K562 (cell line): Measurements from ENCODE around the gene ZNF273. TPM values are rescaled to one million over a fixed set of nuclear protein-coding genes. Genes with fewer than 3 reads are reported as not detected.

Experiments used
- CBFA2T2 ChIP-seq: fragments of 450-650 bp; conservative IDR thresholded peaks from 2 replicates; pipeline ENCODE4 v1.6.1; 2017; ENCODE audit warnings: mild to moderate bottlenecking
- CBX3 ChIP-seq, 2 experiments: IDR thresholded peaks; 1 replicate in 1 of 2; 2 replicates in 1 of 2; pipeline ENCODE4 v1.6.1; 2012; ENCODE audit warnings: inconsistent platforms in 2 of 2, low read length in 2 of 2, borderline replicate concordance in 1 of 2, control low read depth in 1 of 2
- CEBPG ChIP-seq, 3 experiments: fragments of 200-800 bp in 1 of 3; sonication (Bioruptor generic) in 1 of 3; sonication (generic) in 1 of 3; formaldehyde crosslinking in 1 of 3; IDR thresholded peaks in 2 of 3; conservative IDR thresholded peaks in 1 of 3; 2 replicates each; pipeline versions ENCODE4 v1.6.1 to v1.8.0; 2016 to 2022; ENCODE audit warnings: missing compliant biosample characterization in 2 of 3, missing genetic modification characterization in 2 of 3, mild to moderate bottlenecking in 1 of 3, missing genetic modification reagents in 1 of 3
- DPF2 ChIP-seq: fragments of 450-650 bp; IDR thresholded peaks from 2 replicates; pipeline ENCODE4 v1.6.1; 2016
- FOXA3 ChIP-seq, 2 experiments: fragments of 450-650 bp in 1 of 2; sonication (generic) in 1 of 2; formaldehyde crosslinking; IDR thresholded peaks in 1 of 2; conservative IDR thresholded peaks in 1 of 2; 2 replicates each; pipeline versions ENCODE4 v1.4.0 to v1.8.0; 2020 to 2022; ENCODE audit warnings: mild to moderate bottlenecking in 2 of 2, missing genetic modification reagents in 1 of 2
- HDAC8 ChIP-seq: fragments of 450-650 bp; IDR thresholded peaks from 2 replicates; pipeline ENCODE4 v1.6.1; 2016; ENCODE audit warnings: mild to moderate bottlenecking, missing genetic modification characterization, moderate library complexity, missing compliant biosample characterization
- JUNB ChIP-seq: fragments of 450-650 bp; formaldehyde crosslinking; conservative IDR thresholded peaks from 2 replicates; pipeline ENCODE4 v1.4.0; 2020; ENCODE audit warnings: mild to moderate bottlenecking
- LARP7 ChIP-seq: fragments of 450-650 bp; IDR thresholded peaks from 2 replicates; pipeline ENCODE4 v1.6.1; 2016
- LCOR ChIP-seq: sonication (generic); formaldehyde crosslinking; IDR thresholded peaks from 2 replicates; pipeline ENCODE4 v1.8.0; 2022; ENCODE audit warnings: mild to moderate bottlenecking, missing genetic modification reagents
- NFRKB ChIP-seq: fragments of 450-650 bp; IDR thresholded peaks from 2 replicates; pipeline ENCODE4 v1.6.1; 2016; ENCODE audit warnings: low read depth
- NR4A1 ChIP-seq, 2 experiments: fragments of 250-450 bp in 1 of 2; fragments of 450-650 bp in 1 of 2; sonication (Bioruptor Pico) in 1 of 2; IDR thresholded peaks; 2 replicates each; pipeline versions ENCODE4 v1.4.0 to v1.6.1; 2016 to 2020; ENCODE audit warnings: mild to moderate bottlenecking in 2 of 2, missing compliant biosample characterization in 1 of 2, missing genetic modification characterization in 1 of 2, moderate library complexity in 1 of 2
- RFX7 ChIP-seq: fragments of 250-450 bp; sonication (Bioruptor Pico); IDR thresholded peaks from 2 replicates; pipeline ENCODE4 v1.5.1; 2021; ENCODE audit warnings: mild to moderate bottlenecking
- SPI1 ChIP-seq: IDR thresholded peaks from 2 replicates; pipeline ENCODE4 v1.6.1; 2011; ENCODE audit warnings: low read depth, low read length, control low read depth, borderline replicate concordance
- TOE1 ChIP-seq, 2 experiments: fragments of 450-650 bp in 1 of 2; sonication (generic) in 1 of 2; formaldehyde crosslinking in 1 of 2; IDR thresholded peaks; 2 replicates each; pipeline versions ENCODE4 v1.7.1 to v1.8.0; 2016 to 2022; ENCODE audit warnings: borderline replicate concordance in 2 of 2, mild to moderate bottlenecking in 2 of 2, antibody characterized with exemption in 1 of 2, inconsistent platforms in 1 of 2, low read depth in 1 of 2, missing genetic modification reagents in 1 of 2, moderate library complexity in 1 of 2
- ZBTB11 ChIP-seq, 3 experiments: fragments of 200-800 bp in 1 of 3; fragments of 250-450 bp in 1 of 3; fragments of 450-650 bp in 1 of 3; sonication (Bioruptor Pico) in 1 of 3; sonication (Bioruptor generic) in 1 of 3; formaldehyde crosslinking in 1 of 3; IDR thresholded peaks; 2 replicates each; pipeline versions ENCODE4 v1.6.1 to v1.8.0; 2016 to 2022; ENCODE audit warnings: mild to moderate bottlenecking in 2 of 3, missing genetic modification characterization in 2 of 3, missing compliant biosample characterization in 1 of 3, moderate library complexity in 1 of 3
- ZBTB9 ChIP-seq: fragments of 450-650 bp; formaldehyde crosslinking; IDR thresholded peaks from 2 replicates; pipeline ENCODE4 v1.4.0; 2020; ENCODE audit warnings: mild to moderate bottlenecking, moderate library complexity
- ZNF449 ChIP-seq: fragments of 250-450 bp; sonication (Bioruptor Pico); IDR thresholded peaks from 2 replicates; pipeline ENCODE4 v1.8.0; 2022; ENCODE audit warnings: moderate library complexity, mild to moderate bottlenecking, inconsistent platforms
- ZNF589 ChIP-seq: fragments of 200-800 bp; sonication (Bioruptor generic); IDR thresholded peaks from 2 replicates; pipeline ENCODE4 v1.6.1; 2016; ENCODE audit warnings: low read depth, missing genetic modification characterization, missing compliant biosample characterization
- ZNF830 ChIP-seq: fragments of 250-450 bp; sonication (Bioruptor Pico); IDR thresholded peaks from 2 replicates; pipeline ENCODE4 v1.5.0; 2021; ENCODE audit warnings: mild to moderate bottlenecking
- polyA plus RNA-seq, 8 experiments: library from polyadenylated mRNA; depleted of rRNA in 4 of 8; stranded (reverse) in 5 of 8; unstranded in 3 of 8; fragments of >200 nt; fragmentation: Nextera tagmentation in 2 of 8; fragmentation: Illumina TruSeq in 1 of 8; extraction: Ambion mirVana in 2 of 8; extraction: Trizol in 1 of 8; gene quantifications; 2 replicates each; pipeline versions ENCODE4 v1.2.1 to v1.2.3, GENCODE V29; 2011 to 2014; ENCODE audit warnings: inconsistent platforms in 1 of 8, missing spikeins in 1 of 8
- total RNA-seq, 7 experiments: library from RNA; depleted of rRNA in 6 of 7; stranded (reverse); fragments of >200 nt in 6 of 7; fragmentation: Illumina TruSeq in 2 of 7; extraction: Trizol in 2 of 7; gene quantifications; 2 replicates each; pipeline versions ENCODE4 v1.2.1 to v1.2.3, GENCODE V29; 2011 to 2021; ENCODE audit warnings: low replicate concordance in 1 of 7

ZNF273 gene
- total and polyA plus RNA-seq, 9 of the 15 experiments (the other 6 are each of a cell fraction or from before 2014, with no cell fraction given) = 13.3 to 37.0 (median 20.7) TPM

- peak; percentile 79; the same call in 1 of the 2 replicates for TF ChIP-seq ZBTB9 (CRISPR knock-in tag)
- 0 out of 2 replicates have a peak, but pooled peaks have one; percentile 25 for TF ChIP-seq NR4A1 (CRISPR knock-in tag; IDR thresholded peaks at IDR 0.05)
- no peak for TF ChIP-seq NR4A1 (tag; IDR thresholded peaks at IDR 0.05)
- peak in 1 of 2 experiments; percentile 72; a peak in 1 of 4 replicates for TF ChIP-seq FOXA3 (CRISPR knock-in tag; conservative IDR thresholded peaks at IDR 0.05 in 1 of 2, IDR thresholded peaks at IDR 0.05 in 1 of 2)
- TF ChIP-seq JUNB (CRISPR knock-in tag) = no peak
- no peak for TF ChIP-seq ZNF830 (CRISPR knock-in tag)
- TF ChIP-seq ZNF589 = 0 out of 2 replicates have a peak, but pooled peaks have one; percentile 37
- TF ChIP-seq CEBPG (CRISPR knock-in tag; IDR thresholded peaks at IDR 0.05) = no peak
- TF ChIP-seq CEBPG (tag; conservative IDR thresholded peaks at IDR 0.05 in 1 of 2, IDR thresholded peaks at IDR 0.05 in 1 of 2) = no peak
- no peak for TF ChIP-seq DPF2
- no peak for TF ChIP-seq ZNF449
- 0 out of 6 replicates have a peak, but pooled peaks of 1 of the 3 experiments have one; percentile 5 for TF ChIP-seq ZBTB11 (CRISPR knock-in tag; IDR thresholded peaks at IDR 0.05)
- TF ChIP-seq SPI1 = peak; percentile 57; the same call in 1 of the 2 replicates
- TF ChIP-seq NFRKB = peak; percentile 39
- TF ChIP-seq TOE1 (IDR thresholded peaks at IDR 0.05; ENCODE audit: borderline replicate concordance) = peak; percentile 60
- no peak for TF ChIP-seq TOE1 (CRISPR knock-in tag; IDR thresholded peaks at IDR 0.05; ENCODE audit: borderline replicate concordance, low read depth)
- no peak for TF ChIP-seq CBX3 (IDR thresholded peaks at IDR 0.05; ENCODE audit: borderline replicate concordance in 1 of 2, low read length in 2 of 2)
- no peak for TF ChIP-seq HDAC8 (tag)
- TF ChIP-seq RFX7 (CRISPR knock-in tag) = no peak
- no peak for TF ChIP-seq CBFA2T2
- TF ChIP-seq LCOR (CRISPR knock-in tag) = 0 out of 2 replicates have a peak, but pooled peaks have one; percentile 28
- TF ChIP-seq LARP7 = no peak
These were observed at the start of gene ZNF273 (continued) for GRCh38 chr7:64902806-64903721.
